Dendritic cell treated with granulocyte-macrophage colony-stimulating factor and Interleukin-4, amounts not matched to agents 40 ng/mL and 50 ng/mL, for 4 days (primary cell): ENCODE measurements around the gene FOXP1.

ENCODE experiments used
- H3K27ac Mint-ChIP-seq: one replicate; pipeline ENCODE4 v1.8.0; 2022; ENCODE audit warnings: mild to moderate bottlenecking, mixed read lengths
- H3K27me3 Mint-ChIP-seq: one replicate; pipeline ENCODE4 v1.8.0; 2022; ENCODE audit warnings: mild to moderate bottlenecking, mixed read lengths
- H3K36me3 Mint-ChIP-seq: one replicate; pipeline ENCODE4 v1.8.0; 2022; ENCODE audit warnings: low read depth, mixed read lengths
- H3K4me1 Mint-ChIP-seq: one replicate; pipeline ENCODE4 v1.8.0; 2022; ENCODE audit warnings: low read depth, mixed read lengths
- H3K4me3 Mint-ChIP-seq: one replicate; pipeline ENCODE4 v1.8.0; 2022; ENCODE audit warnings: mild to moderate bottlenecking, moderate library complexity, mixed read lengths
- H3K9me3 Mint-ChIP-seq: one replicate; pipeline ENCODE4 v1.8.0; 2022; ENCODE audit warnings: mixed read lengths
- intact Hi-C: fragments of 100-400 bp; cut with micrococcal nuclease; formaldehyde crosslinking; loops from one replicate; pipeline ENCODE4 v1.15.0; 2022

Gene FOXP1

DNA sequence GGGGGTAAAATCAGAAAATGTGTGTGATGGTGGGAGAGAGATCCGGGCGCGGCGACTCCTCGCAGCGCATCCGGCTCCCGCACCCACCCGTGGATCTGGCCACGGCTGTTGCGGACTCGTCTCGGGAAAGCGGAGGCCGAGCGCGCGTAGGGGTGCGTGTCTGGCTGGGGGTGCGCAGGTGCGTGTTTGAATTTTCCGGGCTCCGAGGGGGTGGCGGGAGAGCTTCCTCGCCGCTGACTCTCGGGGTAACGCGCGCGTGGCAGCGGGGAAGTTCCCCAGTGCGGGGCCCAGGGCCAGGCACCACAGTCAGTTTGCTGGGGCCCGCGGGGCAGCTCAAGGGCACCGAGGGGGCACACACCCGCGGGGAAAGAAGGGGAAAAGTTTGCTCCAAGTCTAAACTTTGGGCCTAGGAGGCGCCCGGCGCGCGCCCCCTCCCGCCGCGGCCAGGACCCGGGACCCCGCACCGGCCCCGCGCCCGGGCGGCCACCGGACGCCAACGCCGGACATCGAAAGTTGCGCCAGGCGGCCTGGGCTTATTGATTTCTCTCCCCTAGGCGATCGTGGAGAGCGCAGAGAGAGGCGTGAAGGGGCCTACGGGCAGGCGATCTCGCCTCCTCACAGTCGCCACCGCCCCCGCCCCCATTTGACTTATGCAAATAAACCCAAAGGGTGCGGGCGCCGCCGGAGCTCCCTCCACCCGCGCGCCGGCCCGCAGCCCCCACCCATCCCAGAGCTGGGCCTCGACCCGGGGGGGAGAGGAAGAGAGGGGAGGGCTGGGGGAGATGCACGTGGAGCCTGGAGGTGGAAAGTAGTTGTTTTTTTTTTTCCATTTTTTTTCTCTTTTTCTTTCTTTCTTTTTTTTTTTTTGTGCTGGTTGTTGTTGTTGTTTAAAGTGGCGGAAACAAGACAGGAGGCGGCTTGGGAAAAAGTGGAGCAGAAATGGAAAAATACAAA lies 639 bp downstream of the FOXP1 start:
- Mint-ChIP-seq H3K36me3 (peaks cover 30% of the 10 kb centered on the region), H3K4me1 (peaks cover 23% of the 10 kb centered on the region)
- intact Hi-C loops = loop anchor here (2.0 kb wide), 1 partner anchor 192 kb away; no protein-coding TSS in a partner anchor

DNA sequence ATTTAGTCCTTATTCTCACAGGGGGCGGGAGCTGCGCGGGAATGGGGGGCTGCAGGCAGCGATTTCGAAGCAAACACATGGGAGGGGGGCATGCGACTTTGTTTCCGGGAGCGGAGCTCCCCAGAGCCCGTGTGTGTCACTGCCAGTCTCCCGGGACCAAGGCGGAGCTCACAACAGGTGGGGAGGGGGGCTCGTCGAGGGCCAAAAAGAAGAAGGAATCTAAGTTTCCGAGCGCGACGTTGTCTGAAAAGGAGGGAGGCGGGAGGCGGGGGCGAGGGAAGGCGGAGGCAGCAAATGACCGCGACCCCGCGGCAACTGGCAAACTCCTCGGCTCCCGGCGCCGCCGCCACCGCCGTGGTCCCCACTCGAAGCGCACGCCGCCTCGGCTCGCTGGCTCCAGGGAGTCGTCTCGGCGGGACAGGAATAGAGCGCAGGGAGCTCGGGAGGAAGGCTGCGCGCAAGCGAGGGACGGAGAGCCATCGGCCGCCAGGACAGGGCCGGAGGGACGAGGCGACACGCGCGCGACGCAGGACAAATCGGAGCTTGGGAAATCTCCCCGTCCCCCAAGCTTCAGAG lies 1.4 kb downstream of the FOXP1 start:
- Mint-ChIP-seq H3K27ac (peak overlapping the region; percentile 99), H3K4me1 (peaks cover 30% of the 10 kb centered on the region), H3K9me3 (no peaks in the 10 kb centered on the region), H3K4me3 (peak overlapping the region; percentile 96), H3K27me3 (no peaks in the 10 kb centered on the region), H3K36me3 (peaks cover 30% of the 10 kb centered on the region)
- intact Hi-C loops = loop anchor here (2.0 kb wide), 1 partner anchor 191 kb away; no protein-coding TSS in a partner anchor

More for the DNA sequence above, 639 bp downstream of the FOXP1 start:
- no peaks in the 10 kb centered on the region for H3K27me3 Mint-ChIP-seq
- H3K27ac Mint-ChIP-seq = peak overlapping the region; percentile 99
- peak overlapping the region; percentile 96 for H3K4me3 Mint-ChIP-seq
- no peaks in the 10 kb centered on the region for H3K9me3 Mint-ChIP-seq

DNA sequence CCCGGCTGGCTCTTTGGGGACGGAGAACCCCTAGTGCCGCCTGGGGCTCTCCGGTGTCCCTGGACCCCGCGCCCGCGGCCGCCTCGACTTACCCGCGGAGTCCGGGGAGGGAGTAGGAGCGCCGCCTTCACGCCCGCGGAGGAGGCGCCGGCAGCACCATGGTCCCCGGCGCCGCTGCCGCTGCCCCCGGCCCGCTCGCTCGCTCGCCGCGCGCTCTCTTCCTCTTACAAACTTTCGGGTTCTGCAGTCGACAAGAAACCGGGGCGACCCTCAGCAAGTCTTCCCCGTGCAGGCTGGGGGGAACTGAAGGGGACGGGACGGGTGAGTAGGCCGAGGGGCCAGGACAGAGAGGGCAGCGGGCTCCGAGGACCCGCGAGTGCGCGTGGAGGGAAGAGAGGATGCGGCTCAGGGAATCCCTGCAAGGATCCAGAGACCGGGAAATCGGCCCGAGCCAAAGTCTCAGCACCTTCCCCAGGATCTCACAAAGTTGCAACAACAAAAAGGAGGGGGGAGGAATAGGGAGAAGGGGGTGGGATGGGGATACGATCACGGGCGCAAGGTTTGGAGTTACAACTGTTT lies 2.0 kb downstream of the FOXP1 start:
- H3K9me3 Mint-ChIP-seq = no peaks in the 10 kb centered on the region
- intact Hi-C loops = loop anchor here (2.0 kb wide), 1 partner anchor 191 kb away; no protein-coding TSS in a partner anchor
- H3K27me3 Mint-ChIP-seq = no peaks in the 10 kb centered on the region
- H3K27ac Mint-ChIP-seq = peak overlapping the region; percentile 99
- peaks cover 30% of the 10 kb centered on the region for H3K36me3 Mint-ChIP-seq
- H3K4me3 Mint-ChIP-seq = peak overlapping the region; percentile 96
- peaks cover 32% of the 10 kb centered on the region for H3K4me1 Mint-ChIP-seq

DNA sequence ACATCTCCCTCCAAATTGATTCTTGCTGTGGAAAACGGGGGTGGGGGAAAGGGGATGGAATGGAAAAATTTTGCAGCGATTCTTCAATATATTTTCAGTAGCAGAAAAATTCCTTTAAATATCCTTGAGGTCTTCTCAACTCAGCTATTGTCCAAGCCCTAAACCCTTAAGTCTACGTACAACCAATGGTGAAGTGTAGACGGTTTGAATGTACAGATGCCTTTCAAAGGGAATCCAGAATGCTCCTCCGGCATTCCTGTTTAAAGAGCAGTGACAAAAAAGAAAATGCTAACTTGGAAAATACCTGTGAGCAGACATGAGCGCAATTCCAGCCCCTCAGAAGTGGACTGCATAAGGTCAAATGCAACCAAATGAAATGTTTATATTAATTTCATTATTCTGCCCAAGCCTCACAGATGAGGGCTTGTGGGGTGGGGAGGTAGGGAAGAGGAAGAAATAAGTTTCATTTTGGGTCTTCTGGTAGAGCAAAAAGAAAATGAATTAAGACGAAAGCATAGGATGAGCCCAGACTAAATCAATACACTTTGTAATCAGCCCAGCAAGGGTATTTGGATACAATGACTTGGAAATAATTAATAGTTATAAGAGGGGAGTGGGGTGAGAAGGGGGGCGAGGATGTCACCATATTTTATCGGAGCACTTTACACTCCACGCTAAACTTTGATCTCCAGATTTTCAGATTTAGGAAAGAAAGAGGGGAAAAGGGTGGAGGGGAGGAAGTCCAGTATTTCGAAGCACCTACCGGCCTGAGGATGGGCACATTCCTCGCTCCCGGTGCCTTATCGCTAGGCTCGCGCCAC lies 2.7 kb downstream of the FOXP1 start:
- no peaks in the 10 kb centered on the region for H3K27me3 Mint-ChIP-seq
- peak overlapping the region; percentile 99 for H3K27ac Mint-ChIP-seq
- no peaks in the 10 kb centered on the region for H3K9me3 Mint-ChIP-seq
- H3K4me1 Mint-ChIP-seq = peaks cover 36% of the 10 kb centered on the region
- peaks cover 30% of the 10 kb centered on the region for H3K36me3 Mint-ChIP-seq
- intact Hi-C loops = no loop called here
- peak overlapping the region; percentile 96 for H3K4me3 Mint-ChIP-seq

DNA sequence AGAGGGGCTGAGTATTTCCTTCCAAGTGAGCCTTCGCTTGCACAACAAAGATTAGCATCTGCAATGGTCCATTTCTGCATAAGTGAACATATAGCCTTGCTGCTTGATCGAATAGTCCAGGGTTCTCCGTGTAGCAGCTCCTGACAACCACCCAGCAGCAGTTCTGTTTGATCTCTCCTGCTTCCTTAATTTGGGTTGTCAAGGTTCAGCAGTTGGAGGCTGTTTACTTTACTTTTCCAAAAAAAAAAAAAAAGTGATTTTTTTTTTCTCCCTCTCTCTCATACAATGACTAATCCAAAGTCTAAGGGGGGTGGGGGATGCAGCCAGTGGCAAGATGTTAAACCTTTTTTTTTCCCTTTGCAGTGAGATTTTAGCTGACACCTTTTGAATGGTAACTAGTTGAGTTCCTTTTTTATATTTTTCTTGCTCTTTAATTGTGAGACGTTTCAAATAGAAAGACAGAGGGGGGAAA lies 3.6 kb downstream of the FOXP1 start:
- Mint-ChIP-seq H3K4me1 (peaks cover 40% of the 10 kb centered on the region), H3K27me3 (no peaks in the 10 kb centered on the region), H3K27ac (peak overlapping the region; percentile 99), H3K4me3 (peak overlapping the region; percentile 96), H3K36me3 (peaks cover 36% of the 10 kb centered on the region), H3K9me3 (no peaks in the 10 kb centered on the region)
- intact Hi-C loops = loop anchor here (2.0 to 5.0 kb wide), 3 partner anchors 38 to 135 kb away; no protein-coding TSS in a partner anchor

DNA sequence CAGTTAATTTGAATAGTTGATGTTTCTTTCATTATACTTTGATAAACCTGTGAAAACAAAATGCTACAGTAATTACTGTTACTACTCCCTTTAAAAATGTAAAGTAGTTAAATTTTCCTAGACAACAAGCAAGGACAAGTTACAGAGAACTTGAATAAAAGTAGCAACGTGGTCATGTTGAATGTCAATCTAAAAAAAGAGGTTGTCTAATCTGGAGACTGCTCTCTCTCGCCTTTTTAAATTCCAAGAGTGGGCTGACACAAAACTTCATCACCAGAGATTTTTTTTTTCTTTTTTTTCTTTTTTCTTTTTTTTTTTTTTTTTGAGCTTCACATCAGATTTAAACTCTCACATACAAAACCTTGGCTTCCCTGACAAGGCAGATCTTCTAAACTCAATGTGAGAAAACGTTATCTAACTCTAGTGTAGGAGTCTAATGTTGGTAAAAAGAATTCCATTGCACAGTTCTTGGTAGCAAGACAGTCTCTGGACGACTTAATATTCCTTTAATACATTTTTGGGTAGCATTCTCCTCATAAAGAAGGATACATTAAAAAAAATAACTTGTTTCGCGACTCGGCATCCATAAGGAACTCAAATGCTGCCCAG lies 4.1 kb downstream of the FOXP1 start:
- Mint-ChIP-seq H3K36me3 (peaks cover 39% of the 10 kb centered on the region), H3K4me3 (peak overlapping the region; percentile 96), H3K9me3 (no peaks in the 10 kb centered on the region), H3K4me1 (peaks cover 35% of the 10 kb centered on the region), H3K27ac (peak overlapping the region; percentile 99), H3K27me3 (no peaks in the 10 kb centered on the region)
- intact Hi-C loops = loop anchor here (2.0 to 5.0 kb wide), 3 partner anchors 37 to 135 kb away; no protein-coding TSS in a partner anchor

DNA sequence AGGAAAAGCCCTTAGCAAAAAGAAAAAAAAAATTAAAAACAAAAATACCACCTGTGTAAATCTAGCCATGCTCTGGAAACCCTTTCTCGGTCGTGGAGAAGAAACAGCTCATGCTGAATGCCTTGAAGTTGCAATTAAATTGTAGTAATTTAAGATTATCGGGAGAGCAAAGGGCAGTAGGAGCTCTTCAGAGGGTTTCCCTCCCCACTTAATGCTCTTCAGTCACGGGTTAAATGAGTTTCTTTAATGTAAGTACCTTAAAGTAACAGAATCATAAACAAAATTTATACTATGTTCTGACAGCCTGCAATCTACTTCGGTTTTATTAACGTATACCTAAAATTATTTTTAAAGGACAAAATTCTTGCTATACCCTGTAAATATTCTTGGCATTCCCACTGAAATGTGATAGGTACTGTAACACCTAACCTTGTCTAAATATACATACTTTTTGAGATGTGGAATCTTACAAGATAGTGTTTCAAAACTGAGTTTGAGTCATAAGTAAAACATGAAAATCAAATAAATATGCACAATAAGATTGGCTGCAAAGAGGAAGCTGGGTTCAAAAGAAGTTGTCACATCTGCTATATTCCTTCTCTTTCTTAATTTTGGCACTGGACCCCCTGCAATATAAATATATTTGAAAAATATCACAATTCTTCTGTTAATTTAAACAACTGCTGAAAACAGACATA lies 5.3 kb downstream of the FOXP1 start:
- Mint-ChIP-seq H3K4me1 (peaks cover 30% of the 10 kb centered on the region), H3K4me3 (no peak overlapping the region), H3K9me3 (no peaks in the 10 kb centered on the region), H3K36me3 (peaks cover 35% of the 10 kb centered on the region), H3K27me3 (no peaks in the 10 kb centered on the region), H3K27ac (no peak overlapping the region)
- intact Hi-C loops = loop anchor here (2.0 to 5.0 kb wide), 3 partner anchors 36 to 133 kb away; no protein-coding TSS in a partner anchor

DNA sequence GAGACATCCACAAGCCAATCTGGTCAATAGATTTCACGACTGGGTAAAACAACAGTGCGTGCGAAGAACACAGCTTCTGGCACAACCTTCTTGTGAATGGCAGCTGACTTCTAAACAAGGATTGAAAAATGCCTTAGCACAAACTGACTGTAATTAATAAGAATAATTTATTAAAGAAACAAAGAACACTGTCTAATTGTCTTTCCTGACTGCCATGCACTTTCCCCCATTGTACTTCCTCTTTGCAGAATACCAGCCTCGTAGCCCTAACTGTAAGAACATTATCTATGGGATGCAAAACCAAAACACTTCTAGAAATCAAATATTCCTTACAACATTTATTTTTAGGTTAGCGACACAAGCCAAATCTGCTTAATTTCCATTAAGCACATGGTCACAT lies 6.5 kb downstream of the FOXP1 start:
- intact Hi-C loops = loop anchor here (5.0 kb wide), 2 partner anchors 35 to 65 kb away; no protein-coding TSS in a partner anchor
- Mint-ChIP-seq H3K36me3 (peaks cover 23% of the 10 kb centered on the region), H3K9me3 (no peaks in the 10 kb centered on the region), H3K4me3 (peak overlapping the region; percentile 44), H3K27me3 (no peaks in the 10 kb centered on the region), H3K27ac (peak overlapping the region; percentile 39), H3K4me1 (peaks cover 30% of the 10 kb centered on the region)

DNA sequence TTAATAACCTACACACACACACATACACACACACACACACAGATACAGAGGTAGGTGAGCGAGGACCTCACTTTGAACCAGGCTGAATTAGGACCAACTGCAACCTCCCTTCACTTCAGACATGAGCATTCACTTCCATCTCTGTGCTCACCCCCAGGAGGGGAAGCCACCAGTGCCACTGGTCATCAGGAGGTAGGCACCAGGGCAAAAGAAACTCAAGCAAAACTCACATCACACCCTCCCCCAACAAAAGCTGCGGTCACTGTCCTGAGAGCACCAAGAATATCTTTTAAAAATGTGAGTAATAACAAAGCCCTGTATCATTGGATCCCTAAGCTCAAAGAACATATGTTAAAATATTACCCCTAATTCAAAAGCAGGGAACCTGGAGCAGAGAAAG lies 8.1 kb downstream of the FOXP1 start:
- Mint-ChIP-seq H3K27me3 (no peaks in the 10 kb centered on the region), H3K4me1 (peaks cover 30% of the 10 kb centered on the region), H3K36me3 (peaks cover 13% of the 10 kb centered on the region), H3K27ac (no peak overlapping the region), H3K9me3 (no peaks in the 10 kb centered on the region), H3K4me3 (no peak overlapping the region)
- intact Hi-C loops = loop anchor here (5.0 kb wide), 2 partner anchors 33 to 63 kb away; no protein-coding TSS in a partner anchor

DNA sequence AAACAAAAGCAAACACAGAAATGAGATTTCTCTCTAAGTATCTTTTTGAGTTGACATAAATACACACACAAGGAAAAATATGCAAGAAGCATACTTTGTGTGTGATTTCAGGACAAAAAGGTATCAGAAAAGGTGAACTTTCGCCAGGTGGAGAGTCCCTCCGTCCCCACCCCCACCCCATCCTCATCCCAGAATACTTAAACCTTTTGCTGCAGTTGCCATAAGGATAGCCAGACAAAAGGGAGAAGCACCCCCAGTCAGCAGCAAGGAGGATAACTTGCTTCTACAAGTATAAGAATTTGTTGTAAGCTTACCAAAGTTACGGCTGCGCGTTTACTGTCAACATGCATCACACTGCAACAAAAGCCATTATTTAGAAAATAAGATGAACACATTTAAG lies 10.3 kb downstream of the FOXP1 start:
- H3K36me3 Mint-ChIP-seq = peaks cover 21% of the 10 kb centered on the region
- intact Hi-C loops = no loop called here

DNA sequence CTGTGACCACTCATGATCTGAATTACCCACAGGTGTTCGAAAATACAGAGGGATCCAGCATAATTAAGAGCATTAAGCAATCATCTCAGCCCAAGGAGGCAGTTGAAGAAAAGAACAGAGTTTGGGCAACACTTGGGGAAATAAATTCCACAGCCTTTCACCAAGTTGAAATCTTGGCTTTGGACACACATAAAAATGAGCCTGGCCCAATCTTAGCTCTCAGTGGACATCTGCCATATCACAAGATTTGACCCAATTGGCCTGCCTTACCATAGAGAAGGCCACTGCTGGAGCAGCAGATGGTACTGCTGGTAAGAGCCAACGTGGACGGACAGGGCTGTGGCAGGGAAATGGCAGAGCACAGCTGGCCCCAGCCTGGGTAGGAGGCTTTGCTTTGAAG lies 13.0 kb downstream of the FOXP1 start:
- peaks cover 34% of the 10 kb centered on the region for H3K36me3 Mint-ChIP-seq
- peaks cover 31% of the 10 kb centered on the region for H3K4me1 Mint-ChIP-seq
- no peaks in the 10 kb centered on the region for H3K9me3 Mint-ChIP-seq
- H3K27ac Mint-ChIP-seq = no peak overlapping the region
- H3K4me3 Mint-ChIP-seq = no peak overlapping the region
- intact Hi-C loops = no loop called here
- H3K27me3 Mint-ChIP-seq = no peaks in the 10 kb centered on the region

More for the DNA sequence above, 10.3 kb downstream of the FOXP1 start:
- Mint-ChIP-seq H3K9me3 (no peaks in the 10 kb centered on the region), H3K4me1 (peaks cover 35% of the 10 kb centered on the region), H3K27ac (no peak overlapping the region), H3K4me3 (no peak overlapping the region), H3K27me3 (no peaks in the 10 kb centered on the region)

DNA sequence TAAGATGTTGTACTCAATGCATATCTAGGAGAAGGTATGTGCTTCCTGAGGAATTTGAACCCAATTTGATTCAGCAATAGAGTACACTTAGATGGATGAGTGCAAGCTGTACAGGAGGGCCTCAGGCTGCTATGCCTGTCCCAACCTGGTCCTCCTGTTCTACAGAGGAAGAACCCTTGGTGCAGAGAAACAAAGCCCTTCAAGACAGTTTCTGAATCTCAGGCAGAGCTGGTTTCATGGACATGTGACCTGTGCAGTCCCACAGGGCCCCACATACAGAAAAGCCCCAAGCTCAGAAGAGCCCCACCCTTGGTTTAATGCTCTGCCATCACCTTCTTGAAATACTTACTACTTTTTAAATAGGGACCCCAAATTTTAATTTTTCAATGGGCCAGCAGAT lies 15.3 kb downstream of the FOXP1 start:
- Mint-ChIP-seq H3K4me1 (peaks cover 35% of the 10 kb centered on the region), H3K36me3 (peaks cover 38% of the 10 kb centered on the region), H3K4me3 (no peak overlapping the region), H3K27ac (peak overlapping the region; percentile 61), H3K27me3 (no peaks in the 10 kb centered on the region), H3K9me3 (no peaks in the 10 kb centered on the region)
- intact Hi-C loops = no loop called here
